Stimulated activated effector memory CD8-positive, alpha-beta T cell treated with anti-CD3 and anti-CD28 coated beads, Interleukin-12 subunit alpha, Interleukin-12 subunit beta, amount 100 ng/mL, for 72 hours (primary cell): Measurements from ENCODE around the gene PRX.
"Not testable (repeated sequence)": the region's sequence is repeated elsewhere in the genome, so short reads cannot be mapped to it uniquely, and the experiment has no call there.

ENCODE experiments used
- ATAC-seq: fragments of 150-1000 bp; cut with Tn5 transposase; 2 replicates; pipeline ENCODE4 v1.10.0; 2021
- DNase-seq, 2 donors: peaks; one replicate each; pipeline ENCODE4 v3.0.0; 2021 to 2022; ENCODE audit warnings: low spot score in 2 of 2
- H3K27ac Mint-ChIP-seq: one replicate; pipeline ENCODE4 v1.8.0; 2022; ENCODE audit warnings: mild to moderate bottlenecking, mixed read lengths
- H3K36me3 Mint-ChIP-seq: one replicate; pipeline ENCODE4 v1.8.0; 2022; ENCODE audit warnings: mild to moderate bottlenecking, mixed read lengths
- H3K4me1 Mint-ChIP-seq: one replicate; pipeline ENCODE4 v1.8.0; 2022; ENCODE audit warnings: mixed read lengths
- H3K4me3 Mint-ChIP-seq: one replicate; pipeline ENCODE4 v1.8.0; 2022; ENCODE audit warnings: mild to moderate bottlenecking, mixed read lengths
- H3K9me3 Mint-ChIP-seq: one replicate; pipeline ENCODE4 v1.8.0; 2022; ENCODE audit warnings: mixed read lengths

PRX gene

DNA sequence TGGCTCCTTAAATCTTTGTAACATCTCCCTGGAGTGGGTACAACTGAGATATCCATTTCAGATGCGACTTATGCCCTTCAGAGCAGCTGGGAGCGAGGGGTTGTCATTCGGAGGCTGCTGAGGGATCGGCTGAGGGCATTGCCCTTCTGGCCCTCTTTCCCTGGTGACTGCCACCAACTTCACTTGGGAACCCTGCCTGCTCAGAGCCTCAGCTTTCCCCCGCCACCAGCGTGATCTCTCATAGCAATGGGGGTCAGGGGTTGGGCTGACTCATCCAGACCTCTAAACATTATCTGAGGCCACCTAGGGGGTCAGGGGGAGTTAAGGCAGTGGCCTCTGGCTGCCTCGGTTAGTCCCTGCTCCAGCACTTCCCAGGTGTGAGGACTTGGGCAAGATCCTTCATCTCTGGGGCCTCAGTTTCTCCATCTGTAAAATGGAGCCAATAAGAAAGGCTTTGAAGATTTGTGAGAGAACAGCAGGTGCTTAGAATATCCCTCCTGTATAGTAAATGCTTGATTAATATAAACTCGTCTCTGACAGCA, 1.1 kb downstream of the PRX start:
- ATAC-seq (no peak), DNase-seq (no peak)
- Mint-ChIP-seq H3K9me3 (no peaks in the 10 kb centered on the region), H3K36me3 (peaks cover 6% of the 10 kb centered on the region), H3K4me1 (peaks cover 11% of the 10 kb centered on the region), H3K4me3 (no peak overlapping the region), H3K27ac (no peak overlapping the region)

DNA sequence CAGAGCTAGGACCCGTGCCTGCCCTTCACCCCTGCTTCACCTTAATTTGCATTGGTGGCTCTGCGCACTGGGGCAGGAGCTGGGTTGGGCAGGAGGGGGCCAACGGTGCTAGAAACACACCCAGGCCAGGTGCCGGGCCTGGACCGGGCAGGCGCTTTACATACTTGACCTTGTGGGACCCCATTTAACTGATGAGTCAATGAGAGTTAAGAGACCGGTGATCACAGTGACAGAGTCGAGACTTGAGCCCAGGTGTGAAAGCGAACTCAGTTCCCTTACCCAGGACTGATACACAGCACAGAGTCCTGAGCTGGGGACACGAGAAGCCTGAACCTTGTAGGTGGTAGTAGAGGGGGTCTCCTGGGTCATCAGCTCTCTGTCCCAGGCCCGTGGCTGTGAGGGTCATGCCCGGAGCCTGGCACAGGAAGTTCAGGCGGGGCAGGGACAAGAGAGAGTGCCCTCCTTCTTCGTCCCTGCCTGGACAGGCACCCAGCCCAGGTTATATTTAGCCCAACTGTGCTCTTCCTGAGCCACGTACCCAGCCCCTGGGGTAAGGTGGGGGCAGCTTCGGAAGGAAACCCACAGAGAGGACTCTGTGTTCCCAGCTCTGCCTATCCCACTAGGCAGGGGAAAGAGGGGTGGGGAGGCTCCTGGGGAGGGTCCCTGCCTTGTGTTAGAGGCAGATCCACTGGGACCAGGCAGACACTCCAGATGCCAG, 1.9 kb downstream of the PRX start:
- Mint-ChIP-seq H3K4me3 (no peak overlapping the region), H3K4me1 (peaks cover 7% of the 10 kb centered on the region), H3K27ac (no peak overlapping the region), H3K9me3 (no peaks in the 10 kb centered on the region), H3K36me3 (no peaks in the 10 kb centered on the region)
- DNase-seq (no peak), ATAC-seq (no peak)

DNA sequence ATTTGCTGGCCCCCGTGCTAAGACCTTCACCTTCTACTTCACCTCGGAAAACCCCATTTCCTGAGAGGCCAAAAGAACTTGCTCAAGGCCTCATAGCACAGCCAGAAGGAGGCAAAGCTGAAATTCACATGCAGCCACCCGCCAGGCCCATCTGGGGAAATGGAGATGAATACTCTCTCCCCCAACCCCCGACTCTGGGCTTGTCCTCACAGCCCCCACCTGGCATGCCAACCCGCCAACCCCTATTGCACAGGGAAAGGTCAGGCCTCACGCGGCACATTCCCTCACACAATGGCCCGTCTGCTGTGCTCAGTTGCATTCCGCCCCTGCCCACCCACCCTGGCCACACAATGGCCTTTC, 3.2 kb downstream of the PRX start:
- DNase-seq (no peak), ATAC-seq (no peak)
- Mint-ChIP-seq H3K27ac (no peak overlapping the region), H3K36me3 (no peaks in the 10 kb centered on the region), H3K4me1 (peaks cover 7% of the 10 kb centered on the region), H3K4me3 (no peak overlapping the region), H3K9me3 (no peaks in the 10 kb centered on the region)

GRCh38 chr19:40408598-40408925, 4.6 kb downstream of the PRX start:
- H3K9me3 Mint-ChIP-seq, H3K4me3 Mint-ChIP-seq, H3K36me3 Mint-ChIP-seq, ATAC-seq, DNase-seq, H3K27ac Mint-ChIP-seq: not testable (repeated sequence)
- H3K4me1 Mint-ChIP-seq: peaks cover 11% of the 10 kb centered on the region

DNA sequence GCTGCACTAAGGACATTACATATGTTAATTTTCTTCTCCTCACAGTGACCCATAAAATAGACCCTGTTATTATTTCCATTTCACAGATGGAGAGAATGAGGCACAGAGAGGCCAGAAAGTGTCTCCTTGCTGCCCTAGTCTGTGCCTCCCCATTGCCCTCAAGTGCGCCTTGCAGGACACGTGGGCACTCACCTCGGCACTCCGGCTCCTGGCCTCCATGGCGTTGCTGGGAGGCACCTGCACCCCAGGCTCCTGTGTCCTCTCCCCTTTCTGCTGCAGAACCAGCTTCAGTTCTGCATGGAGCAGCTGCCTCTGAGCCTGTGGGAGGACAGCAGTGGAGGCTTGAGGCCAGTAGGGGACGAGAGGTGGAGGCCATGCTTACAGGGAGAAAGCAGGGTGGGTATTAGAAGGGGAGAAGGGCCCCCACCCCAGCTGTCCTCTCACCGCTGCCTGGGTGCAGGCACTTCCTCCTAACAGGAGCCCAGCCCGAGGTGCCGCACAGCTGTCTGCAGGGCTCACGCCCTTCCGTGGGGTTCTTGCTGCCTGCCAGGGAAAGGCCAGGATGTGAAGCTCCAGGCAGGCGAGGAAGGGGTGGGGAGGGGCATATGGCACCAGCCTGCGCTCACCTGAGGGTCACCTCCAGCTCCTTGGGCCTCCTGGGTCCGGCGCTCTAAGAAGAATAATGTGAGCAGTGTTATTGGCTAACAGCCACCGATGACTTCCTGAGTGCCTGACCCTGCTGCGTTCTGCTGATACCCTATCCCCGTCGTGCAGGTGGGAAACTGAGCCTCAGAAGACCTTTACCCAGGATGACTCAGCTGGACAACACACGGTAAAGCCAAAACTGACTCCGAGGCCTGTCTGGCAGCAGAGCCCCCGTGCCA, 5.2 kb downstream of the PRX start:
- no peak for DNase-seq
- H3K9me3 Mint-ChIP-seq: no peaks in the 10 kb centered on the region
- ATAC-seq: no peak
- no peak overlapping the region for H3K4me3 Mint-ChIP-seq
- peaks cover 17% of the 10 kb centered on the region for H3K4me1 Mint-ChIP-seq
- peaks cover 5% of the 10 kb centered on the region for H3K36me3 Mint-ChIP-seq
- H3K27ac Mint-ChIP-seq: no peak overlapping the region

DNA sequence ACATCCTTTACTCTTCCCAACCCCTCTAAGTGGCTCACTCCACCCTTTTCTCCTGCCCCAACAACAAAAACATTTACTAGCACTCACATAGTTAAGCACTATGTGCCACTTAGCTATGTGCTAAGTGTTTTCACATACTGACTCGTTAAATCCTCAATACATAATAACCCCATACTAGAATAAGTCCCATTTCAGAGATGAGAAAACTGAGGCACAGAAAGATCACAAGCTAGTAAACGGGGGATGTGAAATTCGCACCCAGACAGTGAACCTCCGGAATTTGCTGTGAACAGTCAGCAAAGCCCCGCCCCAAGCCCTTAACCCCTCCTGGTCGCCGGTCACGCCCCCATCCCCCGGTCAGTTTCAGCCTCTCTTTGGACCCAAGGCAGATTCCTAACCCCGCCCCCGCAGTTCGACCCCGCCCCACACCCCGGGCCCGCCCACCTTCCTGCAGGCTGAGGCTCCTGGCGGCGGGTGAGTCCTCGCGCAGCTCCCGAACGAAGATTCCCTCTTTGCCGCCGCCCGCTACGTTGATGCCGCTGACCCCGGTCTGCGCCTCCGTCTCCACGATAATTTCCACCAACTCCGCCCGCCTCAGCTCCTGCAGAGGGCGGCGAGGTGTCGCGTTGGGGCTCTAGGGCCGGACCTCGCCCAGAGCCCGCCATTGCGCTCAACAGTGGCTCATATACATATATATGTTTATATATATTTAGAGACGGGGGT, 9.8 kb downstream of the PRX start:
- no peak overlapping the region for H3K27ac Mint-ChIP-seq
- H3K4me1 Mint-ChIP-seq: peaks cover 36% of the 10 kb centered on the region
- peak overlapping the region; percentile 79 for H3K4me3 Mint-ChIP-seq
- DNase-seq: peak; percentile 76 to 92
- peaks cover 5% of the 10 kb centered on the region for H3K36me3 Mint-ChIP-seq
- no peaks in the 10 kb centered on the region for H3K9me3 Mint-ChIP-seq
- ATAC-seq: peak; percentile 77

GRCh38 chr19:40400559-40400958, 12.6 kb downstream of the PRX start:
- H3K4me3 Mint-ChIP-seq: no peak overlapping the region
- DNase-seq (no peak), ATAC-seq (no peak)
- H3K9me3 Mint-ChIP-seq: no peaks in the 10 kb centered on the region
- H3K36me3 Mint-ChIP-seq: peaks cover 5% of the 10 kb centered on the region
- peaks cover 29% of the 10 kb centered on the region for H3K4me1 Mint-ChIP-seq
- H3K27ac Mint-ChIP-seq: no peak overlapping the region

GRCh38 chr19:40398417-40399131, 14.6 kb downstream of the PRX start:
- H3K4me1 Mint-ChIP-seq: peaks cover 25% of the 10 kb centered on the region
- peak overlapping the region; percentile 2 for H3K4me3 Mint-ChIP-seq
- ATAC-seq: peak; percentile 51
- no peak for DNase-seq
- no peaks in the 10 kb centered on the region for H3K9me3 Mint-ChIP-seq
- peaks cover 2% of the 10 kb centered on the region for H3K36me3 Mint-ChIP-seq
- no peak overlapping the region for H3K27ac Mint-ChIP-seq

- H3K4me3 Mint-ChIP-seq: no peak overlapping the region
- H3K9me3 Mint-ChIP-seq: no peaks in the 10 kb centered on the region
- no peaks in the 10 kb centered on the region for H3K36me3 Mint-ChIP-seq
- DNase-seq (no peak), ATAC-seq (no peak)
- H3K4me1 Mint-ChIP-seq: peaks cover 18% of the 10 kb centered on the region
- H3K27ac Mint-ChIP-seq: no peak overlapping the region
Observed at GRCh38 chr19:40397568-40397906, 15.6 kb downstream of the PRX start.

GRCh38 chr19:40396886-40397567, 16.2 kb downstream of the PRX start:
- no peak for DNase-seq
- Mint-ChIP-seq H3K4me1 (peaks cover 18% of the 10 kb centered on the region), H3K27ac (no peak overlapping the region), H3K4me3 (no peak overlapping the region), H3K36me3 (no peaks in the 10 kb centered on the region), H3K9me3 (no peaks in the 10 kb centered on the region)
- no peak for ATAC-seq

DNA sequence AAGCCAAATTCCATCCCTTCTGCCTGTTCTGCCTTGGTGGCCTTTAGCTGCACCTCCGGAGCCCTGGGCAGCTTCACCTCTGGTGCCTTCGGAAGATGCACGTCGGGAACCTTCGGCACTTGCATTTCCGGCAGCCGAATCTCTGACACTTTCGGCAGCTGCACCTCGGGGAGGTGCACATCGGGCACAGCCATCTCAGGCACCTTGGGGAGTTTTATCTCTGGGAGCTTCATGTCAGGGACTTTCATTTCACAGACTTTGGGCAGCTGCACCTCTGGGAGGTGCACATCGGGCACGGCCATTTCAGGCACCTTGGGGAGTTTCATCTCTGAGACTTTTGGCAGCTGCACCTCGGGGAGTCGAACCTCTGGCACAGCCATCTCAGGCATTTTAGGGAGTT, 17.2 kb downstream of the PRX start:
- no peak for DNase-seq
- no peaks in the 10 kb centered on the region for H3K36me3 Mint-ChIP-seq
- no peak overlapping the region for H3K27ac Mint-ChIP-seq
- no peak overlapping the region for H3K4me3 Mint-ChIP-seq
- H3K4me1 Mint-ChIP-seq: peaks cover 13% of the 10 kb centered on the region
- no peak for ATAC-seq
- no peaks in the 10 kb centered on the region for H3K9me3 Mint-ChIP-seq

DNA sequence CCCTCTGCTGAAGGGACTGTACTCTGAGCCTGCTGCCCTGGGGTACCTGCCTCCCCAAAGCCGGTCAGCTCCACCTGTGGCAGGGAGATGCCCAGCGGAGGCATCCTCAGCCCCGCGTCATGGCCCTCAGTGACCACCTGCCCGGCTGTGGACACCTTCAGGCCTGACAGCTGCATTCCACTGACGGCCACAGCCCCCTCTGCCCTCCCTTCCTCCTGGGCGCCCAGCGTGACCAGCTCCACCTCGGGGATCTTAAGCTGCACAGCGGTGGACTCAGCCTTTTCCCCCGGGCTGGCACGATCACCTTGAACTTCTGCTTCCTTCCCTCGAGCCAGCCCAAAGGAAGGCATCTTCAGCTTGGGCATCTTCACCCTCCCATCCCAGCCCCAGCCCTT, 18.4 kb downstream of the PRX start:
- Mint-ChIP-seq H3K9me3 (no peaks in the 10 kb centered on the region), H3K27ac (no peak overlapping the region), H3K4me1 (peaks cover 9% of the 10 kb centered on the region), H3K36me3 (no peaks in the 10 kb centered on the region), H3K4me3 (no peak overlapping the region)
- DNase-seq (no peak), ATAC-seq (no peak)

GRCh38 chr19:40393894-40394815, 19.0 kb downstream of the PRX start:
- H3K27ac Mint-ChIP-seq: no peak overlapping the region
- H3K36me3 Mint-ChIP-seq: no peaks in the 10 kb centered on the region
- DNase-seq (no peak), ATAC-seq (no peak)
- H3K9me3 Mint-ChIP-seq: no peaks in the 10 kb centered on the region
- peaks cover 5% of the 10 kb centered on the region for H3K4me1 Mint-ChIP-seq
- no peak overlapping the region for H3K4me3 Mint-ChIP-seq
